DOHH2 (cell line): ENCODE measurements around the gene PPFIA3.
A peak's percentile ranks its signal among the peaks of the same experiment; 100 is the strongest.

Experiments
- CTCF ChIP-seq: fragments of 200-600 bp; sonication (generic); IDR thresholded peaks from one replicate; pipeline ENCODE4 v1.5.1; 2014; ENCODE audit warnings: antibody characterized with exemption, mild to moderate bottlenecking, low read depth, low read length; ENCODE audit not compliant: poor library complexity, severe bottlenecking
- EZH2phosphoT487 ChIP-seq: fragments of 200-600 bp; sonication (generic); IDR thresholded peaks from 2 replicates; pipeline ENCODE4 v1.6.1; 2017; ENCODE audit warnings: borderline replicate concordance, mild to moderate bottlenecking, antibody characterized with exemption, low read length, moderate library complexity, mixed read lengths

- TF ChIP-seq EZH2phosphoT487 (no peak), CTCF (peak; percentile 100)
Measured at GRCh38 chr19:49097453-49098288, 21.7 kb upstream of the PPFIA3 start.
